ENCODE measurements around the gene TNFRSF1B.

DNA sequence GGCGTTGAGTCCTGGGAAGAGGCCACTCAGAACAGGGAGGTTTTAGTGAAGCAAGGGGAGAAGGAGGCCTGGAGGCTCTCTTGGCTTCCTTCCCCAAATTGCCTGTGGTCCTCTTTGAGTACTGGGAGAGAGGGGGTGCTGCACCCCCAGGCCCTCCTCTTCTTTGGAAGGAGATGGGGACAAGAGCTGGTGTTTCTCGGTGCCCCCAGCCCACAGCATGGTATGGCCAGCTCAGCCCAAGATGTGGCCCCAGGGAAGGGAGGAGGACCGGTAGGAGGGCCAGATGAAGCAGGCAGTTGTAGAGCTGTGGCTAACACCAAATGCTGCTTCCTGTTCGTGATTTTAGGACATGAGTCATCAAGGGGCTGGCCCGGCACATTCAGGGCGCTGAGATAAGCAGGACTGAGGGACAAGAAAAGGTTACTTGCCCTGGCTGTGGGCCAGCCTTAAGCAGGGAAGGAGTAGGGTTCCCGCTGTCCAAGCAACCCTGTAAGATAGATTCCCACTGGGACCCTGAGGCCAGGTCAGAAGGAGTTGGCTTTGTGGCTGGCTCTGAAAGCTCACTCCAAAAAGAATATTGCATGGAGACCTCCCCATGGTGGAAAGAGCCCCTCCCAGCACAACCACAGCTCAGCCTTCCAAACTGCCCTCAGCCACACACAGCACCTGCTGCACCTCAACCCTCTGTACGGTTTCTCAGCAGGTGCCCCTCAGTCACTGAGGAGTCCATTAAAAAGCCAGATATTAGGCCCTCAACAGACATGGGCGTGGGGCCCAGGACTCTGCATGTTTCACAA, 4.9 kb upstream of the TNFRSF1B start:
- TF ChIP-seq, protein P1, sequence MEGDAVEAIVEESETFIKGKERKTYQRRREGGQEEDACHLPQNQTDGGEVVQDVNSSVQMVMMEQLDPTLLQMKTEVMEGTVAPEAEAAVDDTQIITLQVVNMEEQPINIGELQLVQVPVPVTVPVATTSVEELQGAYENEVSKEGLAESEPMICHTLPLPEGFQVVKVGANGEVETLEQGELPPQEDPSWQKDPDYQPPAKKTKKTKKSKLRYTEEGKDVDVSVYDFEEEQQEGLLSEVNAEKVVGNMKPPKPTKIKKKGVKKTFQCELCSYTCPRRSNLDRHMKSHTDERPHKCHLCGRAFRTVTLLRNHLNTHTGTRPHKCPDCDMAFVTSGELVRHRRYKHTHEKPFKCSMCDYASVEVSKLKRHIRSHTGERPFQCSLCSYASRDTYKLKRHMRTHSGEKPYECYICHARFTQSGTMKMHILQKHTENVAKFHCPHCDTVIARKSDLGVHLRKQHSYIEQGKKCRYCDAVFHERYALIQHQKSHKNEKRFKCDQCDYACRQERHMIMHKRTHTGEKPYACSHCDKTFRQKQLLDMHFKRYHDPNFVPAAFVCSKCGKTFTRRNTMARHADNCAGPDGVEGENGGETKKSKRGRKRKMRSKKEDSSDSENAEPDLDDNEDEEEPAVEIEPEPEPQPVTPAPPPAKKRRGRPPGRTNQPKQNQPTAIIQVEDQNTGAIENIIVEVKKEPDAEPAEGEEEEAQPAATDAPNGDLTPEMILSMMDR (conservative IDR thresholded peaks at IDR 0.05 in 1 of 2, IDR thresholded peaks at IDR 0.05 in 1 of 2; ENCODE audit: extremely low read depth in 1 of 2, insufficient read depth in 1 of 2, low read depth in 1 of 2, low read length in 2 of 2) = no peak
- TF ChIP-seq EZH2 (IDR thresholded peaks at IDR 0.05; ENCODE audit: borderline replicate concordance, low read length) = no peak
